Endothelial cell of umbilical vein (primary cell): ENCODE results near the gene CEBPB. TPM values are rescaled to one million over a fixed set of nuclear protein-coding genes. Genes with fewer than 3 reads are reported as not detected.

ENCODE experiments used
- BruUV-seq: library from RNA; stranded (reverse); fragments of 400-500 nt; replicated peaks from 2 replicates; lab custom pipeline; 2021; lab: Mats Ljungman, UMichigan
- CTCF ChIA-PET: fragments of 300-600, 350-600 bp; sonication (Branson Sonifier 250); formaldehyde crosslinking; loops from one replicate; lab custom pipeline; 2021; ENCODE audit warnings: antibody characterized with exemption, inconsistent platforms; lab: Charles Lee
- POLR2A ChIA-PET: fragments of 300-600, 350-600 bp; sonication (Branson Sonifier 250); formaldehyde crosslinking; loops from one replicate; lab custom pipeline; 2021; ENCODE audit warnings: antibody characterized with exemption, inconsistent platforms; lab: Charles Lee
- DNase-seq: peaks from one replicate; pipeline ENCODE4 v3.0.0-alpha.2; 2011; ENCODE audit warnings: low read depth, low spot score
- FAIRE-seq: peaks from 2 replicates; lab custom pipeline; 2011; peaks lifted over from hg19 to GRCh38; lab: Jason Lieb, UNC
- H2AFZ ChIP-seq: 2 replicates; pipeline ENCODE4 v1.6.0; 2012; ENCODE audit warnings: low read depth, low read length, control low read depth, inconsistent platforms
- H3K27ac ChIP-seq: 2 replicates; pipeline ENCODE4 v1.5.1; 2011; ENCODE audit warnings: low read depth, mild to moderate bottlenecking, control low read depth, low read length, moderate library complexity; ENCODE audit not compliant: insufficient read depth
- H3K27me3 ChIP-seq, 2 experiments: 2 replicates each; pipeline versions ENCODE4 v1.6.0 to v1.6.1; 2011; ENCODE audit warnings: low read length in 2 of 2, mixed read lengths in 1 of 2; ENCODE audit not compliant: control insufficient read depth in 2 of 2, insufficient read depth in 2 of 2
- H3K36me3 ChIP-seq, 2 experiments: 2 replicates in 1 of 2; 3 replicates in 1 of 2; pipeline ENCODE4 v1.5.1; 2011; ENCODE audit warnings: low read length in 2 of 2, mild to moderate bottlenecking in 1 of 2, moderate library complexity in 1 of 2; ENCODE audit not compliant: control insufficient read depth in 2 of 2, insufficient read depth in 2 of 2; ENCODE audit errors: extremely low read depth in 1 of 2
- H3K4me1 ChIP-seq: 3 replicates; pipeline ENCODE4 v1.5.1; 2011; ENCODE audit warnings: mild to moderate bottlenecking, low read length; ENCODE audit not compliant: control insufficient read depth, insufficient read depth; ENCODE audit errors: extremely low read depth
- H3K4me2 ChIP-seq: 2 replicates; pipeline ENCODE4 v1.6.1; 2011; ENCODE audit warnings: low read length, control low read depth, mixed read lengths; ENCODE audit not compliant: insufficient read depth
- H3K4me3 ChIP-seq, 3 experiments: fragments of 200-600 bp in 1 of 3; sonication (generic), shearing (Covaris generic) in 1 of 3; replicated peaks in 1 of 3; 2 replicates each; pipeline ENCODE4 v1.5.1; 2011 to 2016; ENCODE audit warnings: control low read depth in 3 of 3, low read length in 3 of 3, mild to moderate bottlenecking in 2 of 3, inconsistent platforms in 1 of 3, low read depth in 1 of 3, moderate library complexity in 1 of 3; ENCODE audit not compliant: insufficient read depth in 1 of 3
- H3K79me2 ChIP-seq: 2 replicates; pipeline ENCODE4 v1.6.0; 2012; ENCODE audit warnings: low read length, inconsistent platforms; ENCODE audit not compliant: control insufficient read depth, insufficient read depth
- H3K9ac ChIP-seq: replicated peaks from 2 replicates; pipeline ENCODE3; 2011; ENCODE audit warnings: low read length, control low read depth; ENCODE audit not compliant: insufficient read depth; ENCODE audit errors: extremely low read depth
- H3K9me1 ChIP-seq: replicated peaks from 3 replicates; pipeline ENCODE4 v1.6.0; 2011; ENCODE audit warnings: mild to moderate bottlenecking, low read length; ENCODE audit not compliant: control insufficient read depth, insufficient read depth; ENCODE audit errors: extremely low read depth
- H3K9me3 ChIP-seq: replicated peaks from 2 replicates; pipeline ENCODE4 v1.5.1; 2012; ENCODE audit warnings: low read length, inconsistent platforms; ENCODE audit not compliant: control insufficient read depth, insufficient read depth
- H4K20me1 ChIP-seq: replicated peaks from 2 replicates; pipeline ENCODE3; 2011; ENCODE audit warnings: mild to moderate bottlenecking, low read length; ENCODE audit not compliant: control insufficient read depth, insufficient read depth; ENCODE audit errors: extremely low read depth
- EZH2 ChIP-seq: IDR thresholded peaks from 2 replicates; pipeline ENCODE4 v1.6.1; 2012; ENCODE audit warnings: borderline replicate concordance, low read depth, mild to moderate bottlenecking, moderate library complexity, low read length, inconsistent platforms; ENCODE audit not compliant: severe bottlenecking
- FOS ChIP-seq: IDR thresholded peaks from 2 replicates; pipeline ENCODE4 v1.6.1; 2011; ENCODE audit warnings: mild to moderate bottlenecking, low read length, moderate library complexity, borderline replicate concordance; ENCODE audit not compliant: insufficient read depth
- GATA2 ChIP-seq: IDR thresholded peaks from 2 replicates; pipeline ENCODE4 v1.7.0; 2011; ENCODE audit warnings: low read depth, mild to moderate bottlenecking, moderate library complexity, mixed read lengths, low read length; ENCODE audit not compliant: insufficient read length, insufficient read depth
- JUN ChIP-seq: IDR thresholded peaks from 2 replicates; pipeline ENCODE4 v1.6.1; 2011; ENCODE audit warnings: borderline replicate concordance, low read depth; ENCODE audit not compliant: insufficient read length, insufficient read depth
- MAX ChIP-seq: IDR thresholded peaks from 2 replicates; pipeline ENCODE4 v1.6.1; 2011; ENCODE audit not compliant: insufficient read depth, insufficient read length
- MYC ChIP-seq: IDR thresholded peaks from one replicate; pipeline ENCODE4 v1.6.1; 2011; ENCODE audit warnings: mild to moderate bottlenecking, low read depth, low read length
- POLR2A ChIP-seq: IDR thresholded peaks from 2 replicates; pipeline ENCODE4 v1.6.1; 2012; ENCODE audit warnings: low read depth, mild to moderate bottlenecking, control low read depth, low read length
- POLR2AphosphoS5 ChIP-seq: IDR thresholded peaks from 2 replicates; pipeline ENCODE4 v1.6.1; 2012; ENCODE audit warnings: low read depth, mild to moderate bottlenecking, control low read depth, low read length, moderate library complexity; ENCODE audit not compliant: insufficient read depth
- dilution Hi-C: fragments of 300-500 bp; cut with MboI; formaldehyde crosslinking; loops from one replicate; pipeline ENCODE4 v1.15.0; 2019; ENCODE audit warnings: low sequenced_read_pairs; ENCODE audit not compliant: extremely low pct_ligation_motif_present
- intact Hi-C: fragments of 100-400 bp; cut with micrococcal nuclease; formaldehyde crosslinking; loops from one replicate; pipeline ENCODE4 v1.10.0; 2022
- polyA plus RNA-seq, 4 experiments: library from polyadenylated mRNA; depleted of rRNA in 3 of 4; stranded (reverse) in 3 of 4; unstranded in 1 of 4; fragments of >200 nt; gene quantifications; 2 replicates each; pipeline versions ENCODE4 v1.2.1 to v1.2.3, GENCODE V29; 2011 to 2012; ENCODE audit warnings: missing spikeins in 1 of 4
- total RNA-seq: library from RNA; stranded (reverse); gene quantifications from 2 replicates; pipeline ENCODE4 v1.2.3, GENCODE V29; 2021
- TF ChIP-seq, protein P1 (sequence below), 2 donors: IDR thresholded peaks; 1 replicate in 1 of 2; 2 replicates in 1 of 2; pipeline ENCODE4 v1.5.1; 2011; ENCODE audit warnings: low read length in 2 of 2, mild to moderate bottlenecking in 2 of 2, moderate library complexity in 2 of 2, control low read depth in 1 of 2, inconsistent platforms in 1 of 2, low read depth in 1 of 2; ENCODE audit not compliant: insufficient read depth in 1 of 2; ENCODE audit errors: extremely low read depth in 1 of 2

CEBPB gene
- total and polyA plus RNA-seq, 2 donors (not counting 3 experiments of a cell fraction or from before 2014, with no cell fraction given) = 3.7 to 11.4 TPM

DNA sequence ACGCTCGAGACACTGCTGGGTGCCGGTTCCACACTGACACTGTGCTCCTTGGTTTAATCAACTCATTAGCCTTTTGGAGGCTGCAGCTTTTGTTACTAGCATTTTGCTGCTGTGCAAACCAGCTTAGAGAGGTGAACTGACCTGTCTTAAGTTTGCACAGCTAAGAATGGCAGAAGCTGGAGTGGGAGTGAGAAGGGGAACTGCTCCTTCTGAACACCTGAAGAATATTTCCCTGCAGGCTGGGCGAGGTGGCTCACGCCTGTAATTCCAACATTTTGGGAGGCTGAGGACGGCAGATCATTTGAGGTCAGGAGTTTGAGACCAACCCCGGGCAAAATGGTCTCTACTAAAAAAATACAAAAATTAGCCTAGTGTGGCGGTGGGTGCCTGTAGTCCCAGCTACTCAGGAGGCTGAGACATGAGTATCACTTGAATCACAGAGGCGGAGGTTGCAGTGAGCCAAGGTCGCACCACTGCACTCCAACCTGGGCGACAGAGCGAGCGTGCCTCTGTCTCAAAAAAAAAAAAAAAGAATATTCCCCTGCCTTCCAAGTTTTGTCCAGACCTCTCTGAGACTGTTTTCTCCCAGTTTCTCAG is 5.0 kb downstream of the CEBPB start:
- intact Hi-C loops = no loop called here
- Histone ChIP-seq H4K20me1 (no peaks in the 10 kb centered on the region), H3K9me3 (no peaks in the 10 kb centered on the region), H3K9ac (no peak overlapping the region), H3K27me3 (no peaks in the 10 kb centered on the region), H2AFZ (no peak overlapping the region), H3K4me3 (no peak overlapping the region), H3K4me1 (peaks cover 12% of the 10 kb centered on the region), H3K9me1 (no peaks in the 10 kb centered on the region), H3K4me2 (no peak overlapping the region), H3K27ac (no peak overlapping the region), H3K79me2 (peaks cover 11% of the 10 kb centered on the region), H3K36me3 (no peaks in the 10 kb centered on the region)
- DNase-seq = no peak
- ChIA-PET POLR2A (no interaction called here), CTCF (no interaction called here)
- TF ChIP-seq POLR2A (no peak), JUN (no peak), POLR2AphosphoS5 (no peak)
- FAIRE-seq = no peak
- dilution Hi-C loops = no loop called here
- no TSS peak for BruUV-seq

DNA sequence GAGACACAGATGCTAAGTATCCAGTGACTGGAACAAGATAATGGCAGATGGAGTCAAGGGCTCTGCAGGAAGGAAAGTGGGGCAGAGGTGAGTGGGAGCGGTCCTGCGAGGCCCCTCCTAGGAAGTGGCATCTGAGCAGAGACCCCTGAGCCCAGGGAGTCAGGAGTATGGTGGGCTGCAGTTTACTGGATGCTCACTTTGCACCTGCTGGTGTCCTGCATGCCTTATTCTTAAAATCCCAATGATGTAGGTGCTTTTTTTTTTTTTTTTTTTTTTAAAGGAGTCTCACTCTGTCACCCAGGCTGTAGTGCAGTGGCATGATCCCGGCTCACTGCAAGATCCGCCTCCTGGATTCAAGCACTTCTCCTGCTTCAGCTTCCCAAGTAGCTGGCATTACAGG is 5.6 kb downstream of the CEBPB start:
- no peak overlapping the region for H3K4me3 ChIP-seq
- no peak overlapping the region for H3K27ac ChIP-seq
- BruUV-seq = no TSS peak
- ChIA-PET CTCF (interaction anchor here (1.1 kb wide), 1 partner anchor 267 kb away, joined by 4 read pairs; no protein-coding TSS in a partner anchor), POLR2A (no interaction called here)
- H3K79me2 ChIP-seq = peaks cover 11% of the 10 kb centered on the region
- no peak overlapping the region for H3K4me2 ChIP-seq
- H3K9me1 ChIP-seq = no peaks in the 10 kb centered on the region
- H2AFZ ChIP-seq = no peak overlapping the region
- H3K9me3 ChIP-seq = no peaks in the 10 kb centered on the region
- dilution Hi-C loops (no loop called here), intact Hi-C loops (no loop called here)
- no peaks in the 10 kb centered on the region for H3K36me3 ChIP-seq
- H3K27me3 ChIP-seq = no peaks in the 10 kb centered on the region
- FAIRE-seq = no peak
- H4K20me1 ChIP-seq = no peaks in the 10 kb centered on the region
- peaks cover 12% of the 10 kb centered on the region for H3K4me1 ChIP-seq
- H3K9ac ChIP-seq = no peak overlapping the region
- TF ChIP-seq, protein P1, sequence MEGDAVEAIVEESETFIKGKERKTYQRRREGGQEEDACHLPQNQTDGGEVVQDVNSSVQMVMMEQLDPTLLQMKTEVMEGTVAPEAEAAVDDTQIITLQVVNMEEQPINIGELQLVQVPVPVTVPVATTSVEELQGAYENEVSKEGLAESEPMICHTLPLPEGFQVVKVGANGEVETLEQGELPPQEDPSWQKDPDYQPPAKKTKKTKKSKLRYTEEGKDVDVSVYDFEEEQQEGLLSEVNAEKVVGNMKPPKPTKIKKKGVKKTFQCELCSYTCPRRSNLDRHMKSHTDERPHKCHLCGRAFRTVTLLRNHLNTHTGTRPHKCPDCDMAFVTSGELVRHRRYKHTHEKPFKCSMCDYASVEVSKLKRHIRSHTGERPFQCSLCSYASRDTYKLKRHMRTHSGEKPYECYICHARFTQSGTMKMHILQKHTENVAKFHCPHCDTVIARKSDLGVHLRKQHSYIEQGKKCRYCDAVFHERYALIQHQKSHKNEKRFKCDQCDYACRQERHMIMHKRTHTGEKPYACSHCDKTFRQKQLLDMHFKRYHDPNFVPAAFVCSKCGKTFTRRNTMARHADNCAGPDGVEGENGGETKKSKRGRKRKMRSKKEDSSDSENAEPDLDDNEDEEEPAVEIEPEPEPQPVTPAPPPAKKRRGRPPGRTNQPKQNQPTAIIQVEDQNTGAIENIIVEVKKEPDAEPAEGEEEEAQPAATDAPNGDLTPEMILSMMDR (IDR thresholded peaks at IDR 0.05; ENCODE audit: extremely low read depth in 1 of 2, insufficient read depth in 1 of 2, low read depth in 1 of 2, low read length in 2 of 2) = no peak
- no peak for TF ChIP-seq POLR2AphosphoS5
- no peak for TF ChIP-seq GATA2
- TF ChIP-seq MYC = no peak
- TF ChIP-seq FOS = no peak
- TF ChIP-seq EZH2 = no peak
- TF ChIP-seq MAX = no peak
- no peak for TF ChIP-seq POLR2A
- no peak for TF ChIP-seq JUN
- DNase-seq = no peak
